ENCODE results near the gene GSE1.

Gene GSE1

DNA sequence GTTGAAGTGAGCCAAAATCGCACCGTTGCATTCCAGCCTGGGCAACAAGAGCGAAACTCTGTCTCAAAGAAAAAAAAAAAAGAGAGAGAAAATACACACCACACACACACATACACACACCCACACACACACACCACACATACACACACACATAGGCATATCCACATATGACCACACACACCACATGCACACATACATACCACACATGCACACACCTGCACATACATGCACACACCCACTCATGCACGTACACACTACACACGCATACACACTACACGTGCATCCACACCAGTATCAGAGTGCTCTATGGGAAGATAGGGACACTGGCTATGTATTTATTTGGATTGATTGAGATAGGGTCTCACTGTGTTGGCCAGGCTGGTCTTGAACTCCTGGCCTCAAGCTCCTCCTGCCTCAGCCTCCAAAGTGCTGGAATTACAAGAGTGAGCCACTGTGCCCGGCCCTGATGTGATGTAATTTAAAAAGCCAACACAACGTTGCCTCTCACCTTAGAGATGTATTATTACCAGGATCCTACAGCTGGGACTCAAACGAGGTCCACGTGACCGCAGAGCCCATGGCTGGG, 93.4 kb downstream of the GSE1 start:
- Histone ChIP-seq H3K4me3 (ENCODE audit: low read depth in 1 of 2, low read length in 1 of 2) (no peak overlapping the region), H3K4me1 (ENCODE audit: control insufficient read depth in 1 of 2, insufficient read depth in 1 of 2, low read depth in 1 of 2, low read length in 1 of 2) (no peaks in the 10 kb centered on the region), H3K36me3 (peaks cover 3% of the 10 kb centered on the region), H3K27me3 (no peaks in the 10 kb centered on the region), H3K9me3 (no peaks in the 10 kb centered on the region), H3K27ac (no peak overlapping the region)
- TF ChIP-seq, protein P1, sequence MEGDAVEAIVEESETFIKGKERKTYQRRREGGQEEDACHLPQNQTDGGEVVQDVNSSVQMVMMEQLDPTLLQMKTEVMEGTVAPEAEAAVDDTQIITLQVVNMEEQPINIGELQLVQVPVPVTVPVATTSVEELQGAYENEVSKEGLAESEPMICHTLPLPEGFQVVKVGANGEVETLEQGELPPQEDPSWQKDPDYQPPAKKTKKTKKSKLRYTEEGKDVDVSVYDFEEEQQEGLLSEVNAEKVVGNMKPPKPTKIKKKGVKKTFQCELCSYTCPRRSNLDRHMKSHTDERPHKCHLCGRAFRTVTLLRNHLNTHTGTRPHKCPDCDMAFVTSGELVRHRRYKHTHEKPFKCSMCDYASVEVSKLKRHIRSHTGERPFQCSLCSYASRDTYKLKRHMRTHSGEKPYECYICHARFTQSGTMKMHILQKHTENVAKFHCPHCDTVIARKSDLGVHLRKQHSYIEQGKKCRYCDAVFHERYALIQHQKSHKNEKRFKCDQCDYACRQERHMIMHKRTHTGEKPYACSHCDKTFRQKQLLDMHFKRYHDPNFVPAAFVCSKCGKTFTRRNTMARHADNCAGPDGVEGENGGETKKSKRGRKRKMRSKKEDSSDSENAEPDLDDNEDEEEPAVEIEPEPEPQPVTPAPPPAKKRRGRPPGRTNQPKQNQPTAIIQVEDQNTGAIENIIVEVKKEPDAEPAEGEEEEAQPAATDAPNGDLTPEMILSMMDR (IDR thresholded peaks at IDR 0.05): no peak

DNA sequence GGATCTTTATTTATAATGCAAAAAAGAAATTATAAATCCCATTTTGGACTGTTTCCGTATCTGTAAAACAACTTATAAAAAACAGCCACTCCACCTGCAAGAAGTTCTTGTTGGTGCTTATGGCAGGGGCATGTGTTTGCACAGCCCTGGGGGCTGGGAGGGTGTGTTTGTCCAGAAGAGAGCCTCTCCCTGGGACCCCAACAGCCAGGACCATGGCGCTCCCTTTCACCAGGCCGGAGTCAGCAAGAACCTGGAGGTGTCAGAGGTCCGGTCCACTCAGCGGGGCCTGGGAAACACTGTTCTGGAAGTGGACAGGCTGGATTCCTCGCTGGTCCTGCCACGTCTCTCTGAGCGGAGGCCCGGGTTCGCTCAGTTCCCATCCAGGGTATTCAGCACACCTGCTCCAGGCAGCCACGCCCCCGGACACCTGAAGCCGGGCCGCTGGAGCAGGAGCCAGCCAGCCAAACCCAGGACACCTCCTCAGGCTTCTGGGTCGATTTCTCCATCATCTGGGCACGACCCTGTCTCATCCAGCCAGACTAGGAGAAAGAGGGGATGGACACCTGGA, 94.5 kb downstream of the GSE1 start:
- no peak overlapping the region for H3K4me3 ChIP-seq (ENCODE audit: low read depth in 1 of 2, low read length in 1 of 2)
- H3K27me3 ChIP-seq: no peaks in the 10 kb centered on the region
- TF ChIP-seq, protein P1 (IDR thresholded peaks at IDR 0.05): no peak
- no peaks in the 10 kb centered on the region for H3K4me1 ChIP-seq (ENCODE audit: control insufficient read depth in 1 of 2, insufficient read depth in 1 of 2, low read depth in 1 of 2, low read length in 1 of 2)
- no peaks in the 10 kb centered on the region for H3K9me3 ChIP-seq
- no peak overlapping the region for H3K27ac ChIP-seq
- peaks cover 3% of the 10 kb centered on the region for H3K36me3 ChIP-seq

DNA sequence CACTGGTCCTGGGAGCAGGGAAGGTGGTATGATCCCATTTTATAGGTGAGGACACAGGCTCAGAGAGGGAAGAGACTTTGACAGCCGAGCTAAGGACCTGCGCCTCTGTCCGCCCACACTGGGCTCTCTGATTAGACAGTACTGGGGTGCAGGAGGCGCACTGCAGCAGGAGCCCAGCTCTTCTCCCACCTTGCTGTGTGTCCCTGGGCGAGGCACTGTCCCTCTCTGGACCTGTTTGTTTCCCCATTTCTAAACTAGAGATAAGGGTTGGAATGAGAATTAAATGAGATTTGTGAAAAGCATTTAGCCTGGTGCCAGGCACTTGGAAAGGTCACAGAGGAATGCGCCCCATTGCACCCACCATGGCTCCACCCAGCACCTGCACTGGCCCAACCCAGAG, 95.2 kb downstream of the GSE1 start:
- Histone ChIP-seq H3K27me3 (no peaks in the 10 kb centered on the region), H3K36me3 (peaks cover 3% of the 10 kb centered on the region), H3K27ac (no peak overlapping the region), H3K4me1 (ENCODE audit: control insufficient read depth in 1 of 2, insufficient read depth in 1 of 2, low read depth in 1 of 2, low read length in 1 of 2) (no peaks in the 10 kb centered on the region), H3K9me3 (no peaks in the 10 kb centered on the region), H3K4me3 (ENCODE audit: low read depth in 1 of 2, low read length in 1 of 2) (no peak overlapping the region)
- TF ChIP-seq, protein P1 (IDR thresholded peaks at IDR 0.05): no peak

DNA sequence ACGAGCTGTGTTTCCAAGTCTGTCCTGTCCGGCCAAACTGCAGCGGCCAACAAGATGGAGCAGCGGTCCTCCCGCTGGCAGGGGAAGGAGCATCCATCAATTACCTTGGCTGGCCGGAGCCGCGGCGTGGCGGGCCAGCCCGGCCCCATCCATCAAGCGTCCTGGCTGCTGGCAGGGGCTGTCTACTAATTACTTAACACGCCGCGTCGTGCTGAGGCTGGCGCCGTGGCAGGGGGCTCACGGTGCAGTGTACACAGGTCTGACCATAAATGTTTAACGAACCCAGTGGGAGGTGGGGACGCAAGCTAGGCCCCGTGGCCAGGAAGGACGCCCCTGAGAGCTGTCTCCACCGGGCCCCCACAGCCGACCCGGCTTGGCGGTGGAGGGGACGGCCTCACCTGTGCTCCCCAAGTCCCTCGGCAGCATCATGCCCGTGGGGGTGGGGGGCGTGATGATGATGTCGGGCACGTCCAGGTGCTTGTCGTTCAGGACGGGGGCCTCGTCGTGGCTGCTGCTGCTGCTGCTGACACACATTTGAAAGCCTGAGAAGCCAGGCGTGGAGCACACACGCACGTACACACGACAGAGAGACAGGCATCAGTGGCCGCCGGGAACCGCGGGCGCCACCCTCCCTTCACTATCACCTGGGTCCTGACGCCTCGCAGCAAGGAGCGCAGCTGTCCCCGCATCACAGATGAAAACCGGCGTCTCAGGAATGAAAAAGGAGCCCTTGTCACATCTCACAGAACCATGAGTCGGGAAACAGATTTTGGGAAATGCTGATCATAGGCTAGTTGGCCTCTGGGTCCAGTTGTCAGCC, 96.9 kb downstream of the GSE1 start:
- Histone ChIP-seq H3K4me3 (ENCODE audit: low read depth in 1 of 2, low read length in 1 of 2) (no peak overlapping the region), H3K27me3 (no peaks in the 10 kb centered on the region), H3K4me1 (ENCODE audit: control insufficient read depth in 1 of 2, insufficient read depth in 1 of 2, low read depth in 1 of 2, low read length in 1 of 2) (no peaks in the 10 kb centered on the region), H3K9me3 (no peaks in the 10 kb centered on the region), H3K36me3 (peaks cover 3% of the 10 kb centered on the region), H3K27ac (no peak overlapping the region)
- TF ChIP-seq, protein P1 (IDR thresholded peaks at IDR 0.05): no peak

DNA sequence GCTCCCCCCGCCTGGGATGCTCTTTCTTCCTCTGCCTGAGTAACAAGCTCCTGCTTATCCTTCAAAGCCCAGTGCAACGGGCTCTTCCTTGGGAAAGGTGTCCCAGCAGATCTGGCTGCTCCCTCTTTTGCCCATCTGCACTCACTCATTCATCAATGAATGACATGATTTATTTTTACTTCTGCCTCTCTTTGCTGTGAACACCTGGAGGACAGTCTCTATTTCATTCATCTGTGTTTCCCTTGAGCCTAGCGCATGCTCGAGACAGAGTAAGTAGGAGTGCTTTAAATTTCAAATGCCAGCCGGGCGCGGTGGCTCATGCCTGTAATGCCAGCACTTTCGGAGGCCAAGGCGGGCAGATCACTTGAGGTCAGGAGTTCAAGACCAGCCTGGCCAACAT, 97.6 kb downstream of the GSE1 start:
- H3K27me3 ChIP-seq: peaks cover 6% of the 10 kb centered on the region
- no peak overlapping the region for H3K27ac ChIP-seq
- no peaks in the 10 kb centered on the region for H3K9me3 ChIP-seq
- H3K4me3 ChIP-seq (ENCODE audit: low read depth in 1 of 2, low read length in 1 of 2): no peak overlapping the region
- H3K36me3 ChIP-seq: peaks cover 3% of the 10 kb centered on the region
- no peaks in the 10 kb centered on the region for H3K4me1 ChIP-seq (ENCODE audit: control insufficient read depth in 1 of 2, insufficient read depth in 1 of 2, low read depth in 1 of 2, low read length in 1 of 2)
- TF ChIP-seq, protein P1 (IDR thresholded peaks at IDR 0.05): no peak

All from neutrophil (primary cell).